A673 (cell line): ENCODE data around the gene GALNT7. TPM values are rescaled to one million over a fixed set of nuclear protein-coding genes. Genes with fewer than 3 reads are reported as not detected.

ENCODE experiments used
- BruUV-seq: library from RNA; stranded (reverse); fragments of 400-500 nt; replicated peaks from 2 replicates; lab custom pipeline; 2021; lab: Mats Ljungman, UMichigan
- CTCF ChIA-PET: fragments of 300-600 bp; sonication (Branson Sonifier 250); formaldehyde crosslinking; loops from one replicate; lab custom pipeline; 2022; ENCODE audit warnings: antibody characterized with exemption; lab: Charles Lee
- POLR2A ChIA-PET: fragments of 300-600 bp; sonication (Branson Sonifier 250); formaldehyde crosslinking; loops from one replicate; lab custom pipeline; 2022; ENCODE audit warnings: antibody characterized with exemption; ENCODE audit not compliant: low non-redundant PET; lab: Charles Lee
- DNase-seq: peaks from one replicate; pipeline ENCODE4 v3.0.0-alpha.2; 2015; ENCODE audit warnings: low spot score
- H3K27ac ChIP-seq: fragments of 200-600 bp; sonication (generic); 2 replicates; pipeline ENCODE4 v1.5.1; 2016; ENCODE audit warnings: mixed run types, low read depth, mild to moderate bottlenecking, mixed read lengths, antibody characterized with exemption, low read length; ENCODE audit not compliant: poor library complexity, severe bottlenecking
- H3K27me3 ChIP-seq: fragments of 200-600 bp; sonication (generic); replicated peaks from 2 replicates; pipeline ENCODE4 v1.6.1; 2017; ENCODE audit warnings: mixed run types, low read depth, mild to moderate bottlenecking, mixed read lengths, antibody characterized with exemption, low read length; ENCODE audit not compliant: insufficient read depth, poor library complexity
- H3K36me3 ChIP-seq: fragments of 200-600 bp; sonication (generic); 2 replicates; pipeline ENCODE4 v1.6.1; 2016; ENCODE audit warnings: mixed run types, mild to moderate bottlenecking, mixed read lengths, antibody characterized with exemption, low read length; ENCODE audit not compliant: insufficient read depth, poor library complexity, severe bottlenecking
- H3K4me1 ChIP-seq: fragments of 200-600 bp; sonication (generic); 2 replicates; pipeline ENCODE4 v1.6.1; 2017; ENCODE audit warnings: mixed run types, mild to moderate bottlenecking, mixed read lengths, antibody characterized with exemption, low read length; ENCODE audit not compliant: insufficient read depth, poor library complexity, severe bottlenecking
- H3K4me3 ChIP-seq: fragments of 200-600 bp; sonication (generic); 2 replicates; pipeline ENCODE4 v1.5.1; 2016; ENCODE audit warnings: low read depth, mixed run types, mild to moderate bottlenecking, mixed read lengths, low read length; ENCODE audit not compliant: poor library complexity, severe bottlenecking
- H3K9me3 ChIP-seq: fragments of 200-600 bp; sonication (generic); 2 replicates; pipeline ENCODE4 v1.6.1; 2016; ENCODE audit warnings: mixed run types, low read depth, mild to moderate bottlenecking, mixed read lengths, antibody characterized with exemption, low read length; ENCODE audit not compliant: poor library complexity, severe bottlenecking
- EZH2 ChIP-seq: fragments of 200-600 bp; sonication (generic); IDR thresholded peaks from 2 replicates; pipeline ENCODE4 v1.6.1; 2017; ENCODE audit warnings: borderline replicate concordance, low read depth, mild to moderate bottlenecking, mixed read lengths, antibody characterized with exemption, low read length; ENCODE audit not compliant: poor library complexity, severe bottlenecking
- intact Hi-C: fragments of 100-400 bp; cut with micrococcal nuclease; formaldehyde crosslinking; loops from one replicate; pipeline ENCODE4 v1.10.0; 2022; ENCODE audit not compliant: unreplicated experiment
- microRNA-seq: library from miRNA; unstranded; fragments of <30 nt; microRNA quantifications from one replicate; pipeline ENCODE4 v1.2.0, GENCODE V29; 2021
- total RNA-seq: library from RNA; stranded (reverse); gene quantifications from 2 replicates; pipeline ENCODE4 v1.2.3, GENCODE V29; 2021
- TF ChIP-seq, protein P1 (sequence below): fragments of 300-800, 200-600 bp; sonication (generic); conservative IDR thresholded peaks from 2 replicates; pipeline ENCODE4 v1.5.1; 2017; ENCODE audit warnings: low read depth, mild to moderate bottlenecking, antibody characterized with exemption, low read length, moderate library complexity, mixed read lengths

GALNT7 gene
- total RNA-seq, 1 experiment from 2014 or later, result 89.7 TPM

DNA sequence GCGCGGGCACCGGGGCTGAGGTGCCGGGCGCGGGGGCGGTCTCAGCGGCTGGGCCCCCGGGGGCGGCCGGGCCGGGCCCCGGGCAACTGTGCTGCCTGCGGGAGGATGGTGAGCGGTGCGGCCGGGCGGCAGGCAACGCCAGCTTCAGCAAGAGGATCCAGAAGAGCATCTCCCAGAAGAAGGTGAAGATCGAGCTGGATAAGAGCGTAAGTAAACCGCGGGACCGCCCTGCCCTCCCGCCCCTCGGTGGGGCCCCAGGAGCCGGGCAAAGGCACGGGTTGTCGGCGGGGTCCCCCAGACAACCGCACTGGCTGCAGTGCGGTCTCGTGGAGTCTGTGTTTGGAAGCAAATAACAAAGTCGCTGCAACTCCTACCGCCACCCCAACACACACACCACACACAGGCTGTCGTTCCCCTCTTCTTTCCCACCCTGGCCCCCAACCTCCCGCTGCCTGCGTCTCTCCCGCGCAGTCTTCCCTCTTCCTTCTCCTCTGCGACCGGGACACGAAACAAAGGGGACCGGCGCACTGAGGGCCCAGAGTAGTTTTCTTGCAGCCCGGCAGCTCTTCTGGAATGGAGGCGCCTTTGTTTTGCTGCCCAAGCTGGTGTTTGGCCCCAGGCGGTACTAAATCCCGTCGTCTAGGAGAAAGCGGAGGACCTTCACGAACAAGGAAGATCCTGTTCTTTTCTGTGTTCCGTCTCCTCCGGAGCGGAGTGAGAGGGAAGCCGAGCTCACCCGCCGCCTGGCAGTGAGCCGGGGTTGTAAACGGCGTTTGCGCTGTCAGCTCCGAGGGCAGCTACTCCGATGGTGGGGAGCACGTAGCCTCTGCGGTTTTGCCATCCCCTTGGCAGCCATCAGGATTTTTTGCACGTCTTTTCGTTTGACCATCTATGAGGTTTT is 202.9 kb downstream of the GALNT7 start:
- Histone ChIP-seq H3K36me3 (peaks cover 26% of the 10 kb centered on the region), H3K4me3 (peak overlapping the region; percentile 91), H3K27ac (peak overlapping the region; percentile 90), H3K4me1 (peaks cover 18% of the 10 kb centered on the region), H3K9me3 (no peaks in the 10 kb centered on the region), H3K27me3 (no peaks in the 10 kb centered on the region)
- TF ChIP-seq EZH2, result no peak
- TF ChIP-seq, protein P1, sequence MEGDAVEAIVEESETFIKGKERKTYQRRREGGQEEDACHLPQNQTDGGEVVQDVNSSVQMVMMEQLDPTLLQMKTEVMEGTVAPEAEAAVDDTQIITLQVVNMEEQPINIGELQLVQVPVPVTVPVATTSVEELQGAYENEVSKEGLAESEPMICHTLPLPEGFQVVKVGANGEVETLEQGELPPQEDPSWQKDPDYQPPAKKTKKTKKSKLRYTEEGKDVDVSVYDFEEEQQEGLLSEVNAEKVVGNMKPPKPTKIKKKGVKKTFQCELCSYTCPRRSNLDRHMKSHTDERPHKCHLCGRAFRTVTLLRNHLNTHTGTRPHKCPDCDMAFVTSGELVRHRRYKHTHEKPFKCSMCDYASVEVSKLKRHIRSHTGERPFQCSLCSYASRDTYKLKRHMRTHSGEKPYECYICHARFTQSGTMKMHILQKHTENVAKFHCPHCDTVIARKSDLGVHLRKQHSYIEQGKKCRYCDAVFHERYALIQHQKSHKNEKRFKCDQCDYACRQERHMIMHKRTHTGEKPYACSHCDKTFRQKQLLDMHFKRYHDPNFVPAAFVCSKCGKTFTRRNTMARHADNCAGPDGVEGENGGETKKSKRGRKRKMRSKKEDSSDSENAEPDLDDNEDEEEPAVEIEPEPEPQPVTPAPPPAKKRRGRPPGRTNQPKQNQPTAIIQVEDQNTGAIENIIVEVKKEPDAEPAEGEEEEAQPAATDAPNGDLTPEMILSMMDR, result no peak
- intact Hi-C loops, result loop anchor here (2.0 to 5.0 kb wide), 2 partner anchors 37 to 41 kb away; partner anchors contain the start of gene HMGB2
- ChIA-PET POLR2A (interaction anchor here (0.7 to 2.3 kb wide), 2 partner anchors 31 to 37 kb away, joined by 4 to 11 read pairs; partner anchors contain the start of gene HMGB2), CTCF (interaction anchor here (0.6 to 0.9 kb wide), 3 partner anchors 30 to 53 kb away, joined by 4 read pairs; no protein-coding TSS in a partner anchor)
- no TSS peak for BruUV-seq
- peak; percentile 82 for DNase-seq

Small RNA genes within 50 kb of the gene (microRNA-seq; reads per million reads assigned to microRNA genes)
- gene MIR548T, result 19.7 reads per million, percentile 42 among the genes with 10 or more reads in this experiment

Other genes with a start within 250 kb of the GALNT7 start
- 392 and 435 TPM in 2 replicates for gene HMGB2, start 165.5 kb downstream of the GALNT7 start, total RNA-seq
- gene SAP30, start 202.1 kb downstream of the GALNT7 start, total RNA-seq, result 56.5 and 64.3 TPM in 2 replicates
- gene SCRG1, start 230.3 kb downstream of the GALNT7 start, total RNA-seq, result 0.09 TPM in 1 of 2 replicates, not detected in the other